IPS-11a (cell line): ENCODE measurements around the gene AP3B1.

Experiments
- H3K4me3 ChIP-seq: one replicate; pipeline ENCODE4 v1.5.1; 2013; ENCODE audit warnings: low read depth, low read length, control low read depth

The AP3B1 gene, protein sequence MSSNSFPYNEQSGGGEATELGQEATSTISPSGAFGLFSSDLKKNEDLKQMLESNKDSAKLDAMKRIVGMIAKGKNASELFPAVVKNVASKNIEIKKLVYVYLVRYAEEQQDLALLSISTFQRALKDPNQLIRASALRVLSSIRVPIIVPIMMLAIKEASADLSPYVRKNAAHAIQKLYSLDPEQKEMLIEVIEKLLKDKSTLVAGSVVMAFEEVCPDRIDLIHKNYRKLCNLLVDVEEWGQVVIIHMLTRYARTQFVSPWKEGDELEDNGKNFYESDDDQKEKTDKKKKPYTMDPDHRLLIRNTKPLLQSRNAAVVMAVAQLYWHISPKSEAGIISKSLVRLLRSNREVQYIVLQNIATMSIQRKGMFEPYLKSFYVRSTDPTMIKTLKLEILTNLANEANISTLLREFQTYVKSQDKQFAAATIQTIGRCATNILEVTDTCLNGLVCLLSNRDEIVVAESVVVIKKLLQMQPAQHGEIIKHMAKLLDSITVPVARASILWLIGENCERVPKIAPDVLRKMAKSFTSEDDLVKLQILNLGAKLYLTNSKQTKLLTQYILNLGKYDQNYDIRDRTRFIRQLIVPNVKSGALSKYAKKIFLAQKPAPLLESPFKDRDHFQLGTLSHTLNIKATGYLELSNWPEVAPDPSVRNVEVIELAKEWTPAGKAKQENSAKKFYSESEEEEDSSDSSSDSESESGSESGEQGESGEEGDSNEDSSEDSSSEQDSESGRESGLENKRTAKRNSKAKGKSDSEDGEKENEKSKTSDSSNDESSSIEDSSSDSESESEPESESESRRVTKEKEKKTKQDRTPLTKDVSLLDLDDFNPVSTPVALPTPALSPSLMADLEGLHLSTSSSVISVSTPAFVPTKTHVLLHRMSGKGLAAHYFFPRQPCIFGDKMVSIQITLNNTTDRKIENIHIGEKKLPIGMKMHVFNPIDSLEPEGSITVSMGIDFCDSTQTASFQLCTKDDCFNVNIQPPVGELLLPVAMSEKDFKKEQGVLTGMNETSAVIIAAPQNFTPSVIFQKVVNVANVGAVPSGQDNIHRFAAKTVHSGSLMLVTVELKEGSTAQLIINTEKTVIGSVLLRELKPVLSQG

DNA sequence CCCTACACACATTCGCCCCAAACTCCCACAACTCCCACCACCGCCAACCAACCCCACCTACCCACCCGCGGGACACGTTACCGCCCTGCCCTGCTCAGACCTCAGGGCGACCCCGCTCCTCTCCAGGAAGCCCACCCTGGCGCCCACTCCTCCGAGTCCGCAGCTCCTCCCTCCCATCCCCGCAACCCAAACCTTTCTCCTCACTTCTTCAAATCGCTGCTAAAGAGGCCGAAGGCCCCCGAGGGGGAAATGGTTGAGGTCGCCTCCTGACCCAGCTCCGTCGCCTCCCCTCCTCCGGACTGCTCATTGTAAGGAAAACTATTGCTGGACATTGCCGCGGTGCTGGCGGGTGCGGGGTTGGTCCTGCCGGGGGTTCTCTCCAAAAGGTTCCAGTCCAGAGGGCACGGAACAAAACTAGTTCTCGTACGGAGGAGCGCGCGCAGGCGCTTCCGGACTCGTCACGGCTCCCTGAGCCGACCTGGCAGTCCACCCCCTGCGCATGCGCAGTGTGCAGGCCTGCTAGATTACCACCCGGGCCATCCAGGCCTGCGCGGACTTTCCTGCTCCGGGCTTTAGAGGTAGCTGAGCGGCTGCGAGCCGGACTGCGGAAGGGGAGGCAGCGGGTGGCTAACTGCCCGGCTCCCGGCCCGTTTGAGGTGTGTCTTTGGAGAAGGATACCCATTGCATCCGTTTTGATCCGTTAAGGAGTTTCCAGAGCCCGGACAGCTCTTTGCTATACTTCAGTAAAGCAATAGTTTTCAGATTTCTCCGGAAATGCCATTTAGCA, at the start of gene AP3B1:
Gene AP3B1 (minus strand): TSS at position 451 of the 787 bp plus-strand sequence. CDS start 119 bp downstream, at position 332.
- H3K4me3 ChIP-seq, result peak within 1 kb of the TSS; percentile 91

- no peak overlapping the region for H3K4me3 ChIP-seq
Observed at GRCh38 chr5:78341440-78341839, 46.9 kb upstream of the AP3B1 start.

DNA sequence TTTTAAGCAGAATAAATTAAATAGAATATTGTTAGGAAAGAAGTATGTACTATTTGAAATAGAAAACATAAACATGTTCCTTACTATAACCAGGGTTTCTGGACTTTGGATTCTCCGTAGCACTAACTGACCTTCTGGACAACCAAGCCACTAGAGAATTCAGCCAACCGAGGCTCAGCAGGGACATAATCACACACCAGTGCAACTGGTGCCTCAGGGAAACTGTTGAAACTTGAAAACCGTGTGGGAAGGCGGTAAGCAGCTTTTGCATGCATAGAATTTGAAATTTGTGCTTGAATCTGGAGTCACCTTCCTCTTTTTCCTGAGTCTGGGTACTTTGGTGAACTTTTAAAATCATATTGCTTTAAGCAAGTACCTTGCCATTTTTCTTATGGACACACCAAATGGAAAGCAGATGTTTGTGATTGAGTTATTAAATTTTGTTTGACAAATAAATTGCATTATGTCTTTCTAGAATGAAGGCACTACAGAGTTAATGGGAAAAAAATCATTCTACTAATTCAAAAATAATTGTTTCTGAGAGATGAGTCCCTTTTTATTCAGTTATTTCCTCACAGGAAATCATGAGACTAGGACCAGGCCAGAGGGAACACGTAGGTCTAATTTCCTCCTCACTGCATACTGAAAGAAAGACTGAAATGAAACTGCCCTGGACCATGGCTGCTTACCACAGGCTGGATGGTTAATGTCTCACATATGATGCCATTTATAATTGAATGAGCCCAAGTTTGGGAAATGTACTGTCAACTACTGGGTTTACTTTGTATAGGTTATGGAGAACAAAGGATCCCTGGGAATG, 45.3 kb upstream of the AP3B1 start:
- H3K4me3 ChIP-seq, result no peak overlapping the region

GRCh38 chr5:78336698-78337097, 42.2 kb upstream of the AP3B1 start:
- H3K4me3 ChIP-seq, result no peak overlapping the region

DNA sequence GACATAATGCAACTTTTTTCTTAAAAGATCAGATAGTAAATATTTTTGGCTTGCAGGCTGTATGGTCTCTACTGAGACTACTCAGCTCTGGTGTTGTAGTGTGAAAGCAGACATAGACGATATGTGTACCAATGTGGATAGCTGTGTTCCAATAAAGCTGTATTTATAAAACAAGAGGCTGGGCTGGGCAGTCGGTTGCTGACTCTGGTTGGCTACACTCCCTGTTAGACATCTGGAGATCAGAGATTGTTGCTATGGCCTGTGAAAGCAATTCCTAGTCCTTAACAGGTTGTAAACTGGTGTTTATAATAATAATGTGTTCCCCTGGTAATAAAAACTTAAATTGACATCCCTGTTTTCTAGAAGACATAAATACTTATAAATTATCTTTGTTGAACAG, 41.5 kb upstream of the AP3B1 start:
- no peak overlapping the region for H3K4me3 ChIP-seq

DNA sequence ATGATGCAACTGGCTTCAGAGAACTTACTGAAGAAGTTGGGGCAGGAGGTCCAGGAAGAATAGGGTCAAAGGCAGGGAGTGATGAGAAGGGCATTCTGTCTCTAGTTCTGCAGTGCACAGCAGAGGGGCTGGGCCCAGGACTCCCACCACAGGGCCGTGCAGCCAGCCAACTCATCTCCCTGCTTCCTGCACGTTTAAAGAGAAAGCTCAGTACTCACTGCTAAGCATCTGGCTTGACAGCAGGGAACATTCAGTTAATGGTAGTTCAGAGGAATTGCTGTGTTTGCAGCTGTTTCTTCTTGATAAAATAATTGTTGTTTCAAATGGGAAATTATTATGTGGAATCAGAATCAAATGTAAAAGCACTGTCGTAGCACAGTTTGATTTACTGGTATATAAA, 40.3 kb upstream of the AP3B1 start:
- no peak overlapping the region for H3K4me3 ChIP-seq

GRCh38 chr5:78331523-78332080, 37.1 kb upstream of the AP3B1 start:
- H3K4me3 ChIP-seq, result no peak overlapping the region

DNA sequence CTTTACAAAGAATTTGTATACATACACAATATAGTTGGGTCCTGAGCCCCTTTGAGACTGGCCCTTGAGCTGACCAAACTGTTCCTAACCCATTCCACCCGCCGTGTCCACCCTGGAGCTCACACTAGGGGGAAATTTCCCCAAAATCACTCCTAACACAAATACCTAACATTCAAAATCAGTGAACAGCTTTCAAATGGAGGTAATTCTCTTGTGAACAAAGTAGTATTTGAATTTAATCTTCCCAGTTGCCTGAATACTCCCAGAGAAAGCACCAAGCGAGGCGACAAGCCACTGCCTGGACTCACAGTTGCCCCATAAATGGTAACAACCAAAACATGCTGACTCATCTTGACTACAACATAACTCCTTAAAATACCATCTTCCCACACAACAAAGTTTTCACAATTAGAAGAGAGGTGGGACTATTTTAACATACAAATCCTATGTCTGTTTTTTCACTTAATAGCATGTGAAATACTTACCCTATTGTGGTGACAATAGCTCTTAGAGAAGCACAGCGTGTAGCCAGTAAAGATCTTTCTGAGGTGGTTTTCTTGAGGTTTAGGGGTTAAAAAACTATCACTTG, 34.2 kb upstream of the AP3B1 start:
- H3K4me3 ChIP-seq, result no peak overlapping the region

DNA sequence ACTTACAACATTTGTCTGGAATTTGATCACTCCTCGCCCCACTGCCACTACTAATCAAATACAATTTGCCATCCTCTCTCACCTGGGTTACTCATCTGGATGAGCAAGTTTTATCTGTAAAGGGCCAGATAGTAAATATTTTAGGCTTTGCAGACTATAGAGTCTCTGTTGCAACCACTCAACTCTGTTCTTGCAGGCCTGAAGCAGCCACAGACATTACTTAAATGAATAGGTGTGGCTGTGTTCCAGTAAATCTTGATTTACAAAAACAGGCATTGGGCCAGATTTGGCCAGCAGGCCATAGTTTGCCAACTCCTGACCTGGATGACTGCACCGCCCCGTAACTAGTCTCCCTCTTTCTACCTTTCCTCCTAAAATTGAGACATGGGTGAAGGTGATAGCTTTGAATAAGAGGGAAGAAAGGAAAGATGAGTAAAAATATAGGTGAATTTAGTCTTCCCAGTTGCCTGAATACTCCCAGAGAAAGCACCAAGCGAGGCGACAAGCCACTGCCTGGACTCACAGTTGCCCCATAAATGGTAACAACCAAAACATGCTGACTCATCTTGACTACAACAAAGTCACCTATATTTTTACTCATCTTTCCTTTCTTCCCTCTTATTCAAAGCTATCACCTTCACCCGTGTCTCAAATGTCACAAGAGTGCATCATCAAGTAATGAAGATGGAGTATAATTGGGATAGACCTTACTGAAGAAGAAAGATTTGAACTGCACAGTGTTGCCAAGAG, 33.4 kb upstream of the AP3B1 start:
- no peak overlapping the region for H3K4me3 ChIP-seq

DNA sequence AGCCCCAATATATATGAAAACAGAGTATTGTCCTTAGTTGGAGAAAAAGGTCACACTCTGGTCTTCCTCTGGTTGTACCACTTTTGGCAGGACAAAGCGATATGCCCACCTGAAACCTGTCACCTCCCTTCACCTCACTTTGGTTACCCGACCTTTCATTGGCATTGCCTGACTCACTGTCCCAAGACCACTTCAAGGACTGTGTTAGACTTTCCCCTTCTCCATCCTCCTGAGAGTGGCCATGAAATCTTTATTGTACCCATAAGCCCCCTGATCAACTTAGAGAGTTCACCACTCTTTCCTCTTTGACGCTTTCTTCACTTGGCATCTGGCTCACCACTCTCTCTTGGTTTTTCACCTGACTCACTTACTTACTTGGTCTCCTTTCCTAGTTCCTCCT, 32.4 kb upstream of the AP3B1 start:
- no peak overlapping the region for H3K4me3 ChIP-seq

DNA sequence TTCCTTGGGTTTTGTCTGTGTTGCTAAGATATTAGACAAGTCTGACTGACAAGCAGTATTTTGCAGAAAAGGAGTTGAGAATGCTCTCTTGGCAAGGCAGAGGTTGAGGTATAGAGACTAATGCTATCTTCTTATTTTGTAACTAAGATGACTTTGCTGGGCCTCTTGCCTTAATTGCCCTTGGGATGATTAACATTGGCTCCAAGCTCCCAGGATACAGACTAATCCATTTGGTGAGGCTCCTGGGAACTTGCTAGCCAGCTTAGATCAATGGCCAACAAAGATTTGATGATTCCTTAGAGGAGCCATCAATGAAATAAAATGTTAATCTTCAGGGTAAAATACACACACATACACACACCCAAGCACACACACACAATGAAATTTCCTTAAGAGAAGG, 28.7 kb upstream of the AP3B1 start:
- no peak overlapping the region for H3K4me3 ChIP-seq

DNA sequence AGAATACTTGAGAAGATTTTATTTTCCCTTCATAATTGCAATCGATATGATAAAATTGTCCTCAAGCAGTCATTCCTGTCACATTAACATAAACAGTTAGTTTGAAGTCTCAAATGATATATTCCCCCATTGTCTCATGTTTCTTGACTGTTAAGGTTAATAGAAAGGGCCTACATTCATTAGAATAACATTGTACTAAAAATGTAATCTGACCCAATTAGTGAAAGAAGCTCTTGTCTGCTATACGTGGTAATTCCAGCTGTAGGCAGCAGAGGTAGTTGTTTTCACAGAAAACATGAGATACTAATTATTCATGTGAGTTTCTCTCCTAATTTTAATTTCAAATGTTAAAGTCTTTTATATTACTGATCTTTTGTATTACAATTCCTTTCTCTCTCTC, 25.9 kb upstream of the AP3B1 start:
- H3K4me3 ChIP-seq, result no peak overlapping the region

GRCh38 chr5:78318337-78318736, 23.8 kb upstream of the AP3B1 start:
- H3K4me3 ChIP-seq, result no peak overlapping the region

GRCh38 chr5:78317515-78317914, 23.0 kb upstream of the AP3B1 start:
- H3K4me3 ChIP-seq, result no peak overlapping the region

- H3K4me3 ChIP-seq, result no peak overlapping the region
Observed at GRCh38 chr5:78308703-78309102, 14.2 kb upstream of the AP3B1 start.

GRCh38 chr5:78300464-78301045, 6.1 kb upstream of the AP3B1 start:
- no peak overlapping the region for H3K4me3 ChIP-seq

- peak overlapping the region; percentile 91 for H3K4me3 ChIP-seq
Observed at GRCh38 chr5:78295035-78295961, 800 bp upstream of the AP3B1 start.
